ENCODE results near the gene MMEL1.
A peak's percentile ranks its signal among the peaks of the same experiment; 100 is the strongest.

DNA sequence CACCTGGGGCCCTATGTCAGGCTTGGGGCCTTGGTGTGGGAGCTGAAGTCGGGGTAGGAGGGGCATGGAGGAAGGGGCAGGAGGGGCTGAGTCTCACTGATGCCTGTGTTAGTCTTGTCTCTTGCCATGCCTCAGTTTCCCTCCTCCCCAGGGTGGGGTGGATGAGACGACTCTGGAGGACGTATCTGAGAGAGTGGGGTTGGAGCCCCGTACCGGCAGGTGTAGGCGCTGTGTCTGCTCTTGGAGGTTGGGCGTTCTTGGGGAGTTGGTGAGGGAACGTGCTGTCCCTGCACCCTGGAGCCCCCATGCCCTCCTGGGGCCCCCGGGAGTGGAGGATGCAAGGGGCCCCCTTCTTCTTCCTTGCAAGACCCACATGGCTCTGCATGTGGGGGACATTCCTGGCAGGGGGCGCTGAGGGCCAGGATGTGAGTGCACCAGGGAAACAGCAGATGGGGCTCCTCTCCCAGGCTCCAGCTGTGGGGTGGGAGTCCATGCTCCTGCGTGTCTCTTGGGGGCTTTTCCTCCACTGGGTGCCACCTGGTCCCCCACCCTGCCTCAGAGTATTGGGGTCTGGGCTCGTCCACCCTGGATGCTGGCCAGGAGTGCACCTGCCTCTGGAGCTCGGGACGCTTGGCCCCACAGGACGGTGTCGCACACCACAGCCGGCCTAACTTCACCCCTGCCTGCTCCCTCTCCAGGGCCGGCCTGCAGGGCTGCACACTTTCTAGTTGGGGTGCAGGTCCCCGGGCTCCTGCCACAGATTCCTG is 78.0 kb downstream of the MMEL1 start:
- TF ChIP-seq, protein P1, sequence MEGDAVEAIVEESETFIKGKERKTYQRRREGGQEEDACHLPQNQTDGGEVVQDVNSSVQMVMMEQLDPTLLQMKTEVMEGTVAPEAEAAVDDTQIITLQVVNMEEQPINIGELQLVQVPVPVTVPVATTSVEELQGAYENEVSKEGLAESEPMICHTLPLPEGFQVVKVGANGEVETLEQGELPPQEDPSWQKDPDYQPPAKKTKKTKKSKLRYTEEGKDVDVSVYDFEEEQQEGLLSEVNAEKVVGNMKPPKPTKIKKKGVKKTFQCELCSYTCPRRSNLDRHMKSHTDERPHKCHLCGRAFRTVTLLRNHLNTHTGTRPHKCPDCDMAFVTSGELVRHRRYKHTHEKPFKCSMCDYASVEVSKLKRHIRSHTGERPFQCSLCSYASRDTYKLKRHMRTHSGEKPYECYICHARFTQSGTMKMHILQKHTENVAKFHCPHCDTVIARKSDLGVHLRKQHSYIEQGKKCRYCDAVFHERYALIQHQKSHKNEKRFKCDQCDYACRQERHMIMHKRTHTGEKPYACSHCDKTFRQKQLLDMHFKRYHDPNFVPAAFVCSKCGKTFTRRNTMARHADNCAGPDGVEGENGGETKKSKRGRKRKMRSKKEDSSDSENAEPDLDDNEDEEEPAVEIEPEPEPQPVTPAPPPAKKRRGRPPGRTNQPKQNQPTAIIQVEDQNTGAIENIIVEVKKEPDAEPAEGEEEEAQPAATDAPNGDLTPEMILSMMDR (conservative IDR thresholded peaks at IDR 0.05; ENCODE audit: low read depth in 2 of 2), result peak; percentile 29 to 70; a peak in 3 of 4 replicates
- TF ChIP-seq, protein P2, sequence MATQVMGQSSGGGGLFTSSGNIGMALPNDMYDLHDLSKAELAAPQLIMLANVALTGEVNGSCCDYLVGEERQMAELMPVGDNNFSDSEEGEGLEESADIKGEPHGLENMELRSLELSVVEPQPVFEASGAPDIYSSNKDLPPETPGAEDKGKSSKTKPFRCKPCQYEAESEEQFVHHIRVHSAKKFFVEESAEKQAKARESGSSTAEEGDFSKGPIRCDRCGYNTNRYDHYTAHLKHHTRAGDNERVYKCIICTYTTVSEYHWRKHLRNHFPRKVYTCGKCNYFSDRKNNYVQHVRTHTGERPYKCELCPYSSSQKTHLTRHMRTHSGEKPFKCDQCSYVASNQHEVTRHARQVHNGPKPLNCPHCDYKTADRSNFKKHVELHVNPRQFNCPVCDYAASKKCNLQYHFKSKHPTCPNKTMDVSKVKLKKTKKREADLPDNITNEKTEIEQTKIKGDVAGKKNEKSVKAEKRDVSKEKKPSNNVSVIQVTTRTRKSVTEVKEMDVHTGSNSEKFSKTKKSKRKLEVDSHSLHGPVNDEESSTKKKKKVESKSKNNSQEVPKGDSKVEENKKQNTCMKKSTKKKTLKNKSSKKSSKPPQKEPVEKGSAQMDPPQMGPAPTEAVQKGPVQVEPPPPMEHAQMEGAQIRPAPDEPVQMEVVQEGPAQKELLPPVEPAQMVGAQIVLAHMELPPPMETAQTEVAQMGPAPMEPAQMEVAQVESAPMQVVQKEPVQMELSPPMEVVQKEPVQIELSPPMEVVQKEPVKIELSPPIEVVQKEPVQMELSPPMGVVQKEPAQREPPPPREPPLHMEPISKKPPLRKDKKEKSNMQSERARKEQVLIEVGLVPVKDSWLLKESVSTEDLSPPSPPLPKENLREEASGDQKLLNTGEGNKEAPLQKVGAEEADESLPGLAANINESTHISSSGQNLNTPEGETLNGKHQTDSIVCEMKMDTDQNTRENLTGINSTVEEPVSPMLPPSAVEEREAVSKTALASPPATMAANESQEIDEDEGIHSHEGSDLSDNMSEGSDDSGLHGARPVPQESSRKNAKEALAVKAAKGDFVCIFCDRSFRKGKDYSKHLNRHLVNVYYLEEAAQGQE (IDR thresholded peaks at IDR 0.05; ENCODE audit: unreplicated experiment), result no peak
- TF ChIP-seq EZH2 (IDR thresholded peaks at IDR 0.05; ENCODE audit: low read depth, unreplicated experiment), result no peak
- no peak for TF ChIP-seq POLR2AphosphoS5 (IDR thresholded peaks at IDR 0.05; ENCODE audit: low read depth)
- TF ChIP-seq, protein P3, sequence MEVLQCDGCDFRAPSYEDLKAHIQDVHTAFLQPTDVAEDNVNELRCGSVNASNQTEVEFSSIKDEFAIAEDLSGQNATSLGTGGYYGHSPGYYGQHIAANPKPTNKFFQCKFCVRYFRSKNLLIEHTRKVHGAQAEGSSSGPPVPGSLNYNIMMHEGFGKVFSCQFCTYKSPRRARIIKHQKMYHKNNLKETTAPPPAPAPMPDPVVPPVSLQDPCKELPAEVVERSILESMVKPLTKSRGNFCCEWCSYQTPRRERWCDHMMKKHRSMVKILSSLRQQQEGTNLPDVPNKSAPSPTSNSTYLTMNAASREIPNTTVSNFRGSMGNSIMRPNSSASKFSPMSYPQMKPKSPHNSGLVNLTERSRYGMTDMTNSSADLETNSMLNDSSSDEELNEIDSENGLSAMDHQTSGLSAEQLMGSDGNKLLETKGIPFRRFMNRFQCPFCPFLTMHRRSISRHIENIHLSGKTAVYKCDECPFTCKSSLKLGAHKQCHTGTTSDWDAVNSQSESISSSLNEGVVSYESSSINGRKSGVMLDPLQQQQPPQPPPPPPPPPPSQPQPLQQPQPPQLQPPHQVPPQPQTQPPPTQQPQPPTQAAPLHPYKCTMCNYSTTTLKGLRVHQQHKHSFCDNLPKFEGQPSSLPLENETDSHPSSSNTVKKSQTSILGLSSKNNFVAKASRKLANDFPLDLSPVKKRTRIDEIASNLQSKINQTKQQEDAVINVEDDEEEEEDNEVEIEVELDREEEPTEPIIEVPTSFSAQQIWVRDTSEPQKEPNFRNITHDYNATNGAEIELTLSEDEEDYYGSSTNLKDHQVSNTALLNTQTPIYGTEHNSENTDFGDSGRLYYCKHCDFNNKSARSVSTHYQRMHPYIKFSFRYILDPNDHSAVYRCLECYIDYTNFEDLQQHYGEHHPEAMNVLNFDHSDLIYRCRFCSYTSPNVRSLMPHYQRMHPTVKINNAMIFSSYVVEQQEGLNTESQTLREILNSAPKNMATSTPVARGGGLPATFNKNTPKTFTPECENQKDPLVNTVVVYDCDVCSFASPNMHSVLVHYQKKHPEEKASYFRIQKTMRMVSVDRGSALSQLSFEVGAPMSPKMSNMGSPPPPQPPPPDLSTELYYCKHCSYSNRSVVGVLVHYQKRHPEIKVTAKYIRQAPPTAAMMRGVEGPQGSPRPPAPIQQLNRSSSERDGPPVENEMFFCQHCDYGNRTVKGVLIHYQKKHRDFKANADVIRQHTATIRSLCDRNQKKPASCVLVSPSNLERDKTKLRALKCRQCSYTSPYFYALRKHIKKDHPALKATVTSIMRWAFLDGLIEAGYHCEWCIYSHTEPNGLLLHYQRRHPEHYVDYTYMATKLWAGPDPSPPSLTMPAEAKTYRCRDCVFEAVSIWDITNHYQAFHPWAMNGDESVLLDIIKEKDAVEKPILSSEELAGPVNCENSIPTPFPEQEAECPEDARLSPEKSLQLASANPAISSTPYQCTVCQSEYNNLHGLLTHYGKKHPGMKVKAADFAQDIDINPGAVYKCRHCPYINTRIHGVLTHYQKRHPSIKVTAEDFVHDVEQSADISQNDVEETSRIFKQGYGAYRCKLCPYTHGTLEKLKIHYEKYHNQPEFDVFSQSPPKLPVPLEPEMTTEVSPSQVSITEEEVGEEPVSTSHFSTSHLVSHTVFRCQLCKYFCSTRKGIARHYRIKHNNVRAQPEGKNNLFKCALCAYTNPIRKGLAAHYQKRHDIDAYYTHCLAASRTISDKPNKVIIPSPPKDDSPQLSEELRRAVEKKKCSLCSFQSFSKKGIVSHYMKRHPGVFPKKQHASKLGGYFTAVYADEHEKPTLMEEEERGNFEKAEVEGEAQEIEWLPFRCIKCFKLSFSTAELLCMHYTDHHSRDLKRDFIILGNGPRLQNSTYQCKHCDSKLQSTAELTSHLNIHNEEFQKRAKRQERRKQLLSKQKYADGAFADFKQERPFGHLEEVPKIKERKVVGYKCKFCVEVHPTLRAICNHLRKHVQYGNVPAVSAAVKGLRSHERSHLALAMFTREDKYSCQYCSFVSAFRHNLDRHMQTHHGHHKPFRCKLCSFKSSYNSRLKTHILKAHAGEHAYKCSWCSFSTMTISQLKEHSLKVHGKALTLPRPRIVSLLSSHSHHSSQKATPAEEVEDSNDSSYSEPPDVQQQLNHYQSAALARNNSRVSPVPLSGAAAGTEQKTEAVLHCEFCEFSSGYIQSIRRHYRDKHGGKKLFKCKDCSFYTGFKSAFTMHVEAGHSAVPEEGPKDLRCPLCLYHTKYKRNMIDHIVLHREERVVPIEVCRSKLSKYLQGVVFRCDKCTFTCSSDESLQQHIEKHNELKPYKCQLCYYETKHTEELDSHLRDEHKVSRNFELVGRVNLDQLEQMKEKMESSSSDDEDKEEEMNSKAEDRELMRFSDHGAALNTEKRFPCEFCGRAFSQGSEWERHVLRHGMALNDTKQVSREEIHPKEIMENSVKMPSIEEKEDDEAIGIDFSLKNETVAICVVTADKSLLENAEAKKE (CRISPR knock-in tag; IDR thresholded peaks at IDR 0.05), result no peak
- no peak for TF ChIP-seq ZNF331 (CRISPR knock-in tag; IDR thresholded peaks at IDR 0.05; ENCODE audit: low read depth)
- TF ChIP-seq EZH2phosphoT487 (IDR thresholded peaks at IDR 0.05; ENCODE audit: unreplicated experiment), result no peak
- TF ChIP-seq JUNB (IDR thresholded peaks at IDR 0.05; ENCODE audit: unreplicated experiment), result no peak
- TF ChIP-seq ZNF114 (CRISPR knock-in tag; IDR thresholded peaks at IDR 0.05), result no peak
- no peak for TF ChIP-seq CREB1 (CRISPR knock-in tag; IDR thresholded peaks at IDR 0.05; ENCODE audit: low read depth)
- TF ChIP-seq, protein P4, sequence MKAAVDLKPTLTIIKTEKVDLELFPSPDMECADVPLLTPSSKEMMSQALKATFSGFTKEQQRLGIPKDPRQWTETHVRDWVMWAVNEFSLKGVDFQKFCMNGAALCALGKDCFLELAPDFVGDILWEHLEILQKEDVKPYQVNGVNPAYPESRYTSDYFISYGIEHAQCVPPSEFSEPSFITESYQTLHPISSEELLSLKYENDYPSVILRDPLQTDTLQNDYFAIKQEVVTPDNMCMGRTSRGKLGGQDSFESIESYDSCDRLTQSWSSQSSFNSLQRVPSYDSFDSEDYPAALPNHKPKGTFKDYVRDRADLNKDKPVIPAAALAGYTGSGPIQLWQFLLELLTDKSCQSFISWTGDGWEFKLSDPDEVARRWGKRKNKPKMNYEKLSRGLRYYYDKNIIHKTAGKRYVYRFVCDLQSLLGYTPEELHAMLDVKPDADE (IDR thresholded peaks at IDR 0.05), result no peak

All from GM23338 (cell line).